ENCODE results near the gene LPP. TPM values are rescaled to one million over a fixed set of nuclear protein-coding genes. Genes with fewer than 3 reads are reported as not detected.

LPP gene
- polyA plus RNA-seq, 3 donors = 24.5 to 26.1 (median 25.4) TPM

GRCh38 chr3:188134079-188134478 is 19.9 kb upstream of the LPP start:
- no peak for DNase-seq (ENCODE audit: low read depth in 3 of 3, low spot score in 2 of 3)

- DNase-seq (ENCODE audit: low read depth in 3 of 3, low spot score in 2 of 3) = no peak
These were observed 19.1 kb upstream of the LPP start for GRCh38 chr3:188134856-188135255.

- no peak for DNase-seq (ENCODE audit: low read depth in 3 of 3, low spot score in 2 of 3)
These were observed 18.7 kb upstream of the LPP start for GRCh38 chr3:188135271-188135670.

- DNase-seq (ENCODE audit: low read depth in 3 of 3, low spot score in 2 of 3) = no peak
These were observed 16.9 kb upstream of the LPP start for GRCh38 chr3:188137051-188137450.

GRCh38 chr3:188139466-188139865 is 14.5 kb upstream of the LPP start:
- no peak for DNase-seq (ENCODE audit: low read depth in 3 of 3, low spot score in 2 of 3)

- no peak for DNase-seq (ENCODE audit: low read depth in 3 of 3, low spot score in 2 of 3)
These were observed 7.7 kb upstream of the LPP start for GRCh38 chr3:188146219-188146618.

GRCh38 chr3:188147782-188148181 is 6.2 kb upstream of the LPP start:
- no peak for DNase-seq (ENCODE audit: low read depth in 3 of 3, low spot score in 2 of 3)

- DNase-seq (ENCODE audit: low read depth in 3 of 3, low spot score in 2 of 3) = no peak
These were observed 5.6 kb upstream of the LPP start for GRCh38 chr3:188148318-188148717.

GRCh38 chr3:188149587-188149986 is 4.4 kb upstream of the LPP start:
- DNase-seq (ENCODE audit: low read depth in 3 of 3, low spot score in 2 of 3) = no peak

GRCh38 chr3:188150982-188151381 is 3.0 kb upstream of the LPP start:
- DNase-seq (ENCODE audit: low read depth in 3 of 3, low spot score in 2 of 3) = no peak

GRCh38 chr3:188151438-188151837 is 2.5 kb upstream of the LPP start:
- DNase-seq (ENCODE audit: low read depth in 3 of 3, low spot score in 2 of 3) = no peak

GRCh38 chr3:188152660-188153436 is 1.1 kb upstream of the LPP start:
- peak in 1 of 3 donors; percentile 23 for DNase-seq (ENCODE audit: low read depth in 3 of 3, low spot score in 2 of 3)

GRCh38 chr3:188153437-188154013 is 432 bp upstream of the LPP start:
- DNase-seq (ENCODE audit: low read depth in 3 of 3, low spot score in 2 of 3) = peak in 2 of 3 donors; percentile 56 to 85

- no peak for DNase-seq (ENCODE audit: low read depth in 3 of 3, low spot score in 2 of 3)
These were observed 1.0 kb downstream of the LPP start for GRCh38 chr3:188154809-188155574.

- no peak for DNase-seq (ENCODE audit: low read depth in 3 of 3, low spot score in 2 of 3)
These were observed 2.1 kb downstream of the LPP start for GRCh38 chr3:188156056-188156455.

- DNase-seq (ENCODE audit: low read depth in 3 of 3, low spot score in 2 of 3) = no peak
These were observed 3.5 kb downstream of the LPP start for GRCh38 chr3:188157407-188157806.

- no peak for DNase-seq (ENCODE audit: low read depth in 3 of 3, low spot score in 2 of 3)
These were observed 4.0 kb downstream of the LPP start for GRCh38 chr3:188157971-188158370.

- DNase-seq (ENCODE audit: low read depth in 3 of 3, low spot score in 2 of 3) = no peak
These were observed 4.9 kb downstream of the LPP start for GRCh38 chr3:188158731-188159310.

GRCh38 chr3:188160751-188161150 is 6.8 kb downstream of the LPP start:
- no peak for DNase-seq (ENCODE audit: low read depth in 3 of 3, low spot score in 2 of 3)

- no peak for DNase-seq (ENCODE audit: low read depth in 3 of 3, low spot score in 2 of 3)
These were observed 10.3 kb downstream of the LPP start for GRCh38 chr3:188164248-188164687.

GRCh38 chr3:188165596-188165995 is 11.6 kb downstream of the LPP start:
- DNase-seq (ENCODE audit: low read depth in 3 of 3, low spot score in 2 of 3) = no peak

All from right renal cortex interstitium (tissue), 3 donors.